Effector memory CD4-positive, alpha-beta T cell (primary cell): ENCODE results near the gene ZBTB20.

ENCODE experiments used
- DNase-seq, 3 donors: peaks; one replicate each; pipeline ENCODE4 v3.0.0-alpha.2; 2020
- H3K27ac ChIP-seq: 2 replicates; pipeline ENCODE4 v1.7.0; 2013; ENCODE audit warnings: mild to moderate bottlenecking, low read length, moderate library complexity; ENCODE audit not compliant: insufficient read depth, poor library complexity, severe bottlenecking
- H3K27me3 ChIP-seq: replicated peaks from 2 replicates; pipeline ENCODE4 v1.7.0; 2013; ENCODE audit warnings: mild to moderate bottlenecking, low read length; ENCODE audit not compliant: insufficient read depth, control insufficient read depth, poor library complexity, severe bottlenecking
- H3K36me3 ChIP-seq: 2 replicates; pipeline ENCODE4 v1.7.0; 2013; ENCODE audit warnings: mild to moderate bottlenecking, low read length, moderate library complexity; ENCODE audit not compliant: control insufficient read depth, insufficient read depth
- H3K4me1 ChIP-seq: 2 replicates; pipeline ENCODE4 v1.7.0; 2013; ENCODE audit warnings: low read length, mild to moderate bottlenecking; ENCODE audit not compliant: control insufficient read depth, insufficient read depth, poor library complexity, severe bottlenecking
- H3K4me3 ChIP-seq: 2 replicates; pipeline ENCODE4 v1.7.0; 2013; ENCODE audit warnings: low read length, low read depth, mild to moderate bottlenecking; ENCODE audit not compliant: insufficient read depth, poor library complexity, severe bottlenecking
- H3K9me3 ChIP-seq: 2 replicates; pipeline ENCODE4 v1.7.0; 2013; ENCODE audit warnings: mild to moderate bottlenecking, low read length, moderate library complexity; ENCODE audit not compliant: control insufficient read depth

Gene ZBTB20

DNA sequence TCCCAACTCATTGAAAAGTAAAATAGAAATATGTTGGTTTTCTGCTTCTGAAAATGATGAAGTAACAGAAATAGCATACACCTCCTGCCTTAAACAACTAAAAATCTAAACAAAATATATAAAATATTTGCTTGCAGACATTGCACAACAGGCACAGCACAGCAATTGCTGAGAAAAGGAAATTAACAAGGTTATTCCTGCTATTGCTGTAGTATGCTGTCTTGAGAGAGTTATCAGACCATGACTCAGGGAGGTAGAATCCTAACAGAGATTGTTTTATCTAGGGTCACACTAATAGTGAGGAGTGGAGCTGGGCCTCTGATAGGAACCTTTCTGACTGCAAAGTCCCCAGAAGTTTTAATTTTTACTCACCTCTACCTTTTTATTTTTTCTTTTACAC, 72.6 kb downstream of the ZBTB20 start:
- Histone ChIP-seq H3K4me3 (no peak overlapping the region), H3K27me3 (no peaks in the 10 kb centered on the region), H3K9me3 (no peaks in the 10 kb centered on the region), H3K4me1 (no peaks in the 10 kb centered on the region), H3K36me3 (peaks cover 14% of the 10 kb centered on the region), H3K27ac (no peak overlapping the region)
- no peak for DNase-seq

DNA sequence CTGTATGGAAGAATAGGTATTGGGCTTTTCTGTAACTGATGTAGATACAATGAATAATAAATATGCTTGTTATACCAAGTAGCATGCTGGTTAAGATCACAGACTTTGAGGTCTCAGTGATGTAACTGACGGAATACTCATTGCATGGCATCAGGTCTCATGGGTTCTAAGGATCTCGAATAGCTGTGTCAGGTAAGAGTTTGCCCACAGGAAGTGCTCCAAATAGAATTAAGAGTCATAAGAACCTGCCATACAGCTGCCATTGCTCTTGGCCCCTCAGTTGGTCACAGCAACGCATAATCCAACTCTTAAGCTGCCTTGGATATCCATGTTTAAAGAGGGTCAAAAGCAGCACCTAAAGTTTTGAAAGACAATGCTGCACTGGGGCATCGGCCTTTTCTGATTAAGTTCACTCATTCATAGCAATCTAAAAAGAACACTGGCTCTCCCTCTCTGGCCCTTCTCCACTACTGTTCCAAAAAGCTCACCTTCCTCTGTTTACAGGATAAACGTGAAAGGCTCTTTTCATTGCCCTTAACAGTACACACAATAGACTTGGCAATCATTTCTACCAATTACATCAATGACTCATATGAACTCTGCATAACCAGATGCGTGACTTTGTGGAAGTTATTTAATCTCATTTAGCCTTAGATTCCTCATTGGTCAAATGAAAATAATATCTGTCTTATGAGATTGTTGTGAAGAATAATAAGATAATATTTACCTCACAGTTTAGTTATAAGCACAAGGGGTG, 74.6 kb downstream of the ZBTB20 start:
- Histone ChIP-seq H3K4me3 (no peak overlapping the region), H3K36me3 (peaks cover 18% of the 10 kb centered on the region), H3K9me3 (no peaks in the 10 kb centered on the region), H3K27me3 (no peaks in the 10 kb centered on the region), H3K4me1 (no peaks in the 10 kb centered on the region), H3K27ac (no peak overlapping the region)
- no peak for DNase-seq

DNA sequence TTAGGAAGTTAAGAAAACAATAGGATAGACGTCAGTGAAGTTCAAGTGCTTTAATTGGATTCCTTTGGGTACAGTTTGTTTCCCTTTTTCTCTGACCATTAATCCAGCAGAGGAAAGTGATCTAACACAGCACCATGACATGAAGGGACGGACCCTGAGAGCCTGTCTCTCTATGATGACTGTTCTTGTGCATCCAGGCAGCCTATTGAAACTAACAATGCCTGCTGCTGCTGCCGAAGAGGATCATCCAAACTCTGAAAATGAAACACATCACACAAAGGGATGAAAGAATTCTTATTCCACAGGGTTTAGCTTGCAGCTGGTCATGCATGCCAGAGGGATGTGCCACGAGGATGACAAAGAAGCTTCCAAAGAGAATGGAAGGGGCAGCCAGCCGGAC, 75.5 kb downstream of the ZBTB20 start:
- DNase-seq, result no peak
- H3K27ac ChIP-seq, result no peak overlapping the region
- no peak overlapping the region for H3K4me3 ChIP-seq

GRCh38 chr3:115071166-115071565, 75.9 kb downstream of the ZBTB20 start:
- H3K27me3 ChIP-seq, result no peaks in the 10 kb centered on the region
- no peaks in the 10 kb centered on the region for H3K4me1 ChIP-seq
- peaks cover 13% of the 10 kb centered on the region for H3K36me3 ChIP-seq
- H3K4me3 ChIP-seq, result no peak overlapping the region
- H3K9me3 ChIP-seq, result no peaks in the 10 kb centered on the region
- no peak for DNase-seq
- H3K27ac ChIP-seq, result no peak overlapping the region

More for the DNA sequence above, 75.5 kb downstream of the ZBTB20 start:
- Histone ChIP-seq H3K4me1 (no peaks in the 10 kb centered on the region), H3K36me3 (peaks cover 13% of the 10 kb centered on the region), H3K9me3 (no peaks in the 10 kb centered on the region), H3K27me3 (no peaks in the 10 kb centered on the region)

- DNase-seq, result no peak
- Histone ChIP-seq H3K27ac (no peak overlapping the region), H3K4me1 (no peaks in the 10 kb centered on the region), H3K27me3 (no peaks in the 10 kb centered on the region), H3K36me3 (peaks cover 10% of the 10 kb centered on the region), H3K4me3 (no peak overlapping the region), H3K9me3 (no peaks in the 10 kb centered on the region)
Measured at GRCh38 chr3:115068799-115069198, 78.3 kb downstream of the ZBTB20 start.

GRCh38 chr3:115062412-115062956, 84.6 kb downstream of the ZBTB20 start:
- no peak for DNase-seq
- Histone ChIP-seq H3K4me3 (no peak overlapping the region), H3K9me3 (no peaks in the 10 kb centered on the region), H3K27ac (no peak overlapping the region), H3K4me1 (no peaks in the 10 kb centered on the region), H3K27me3 (no peaks in the 10 kb centered on the region), H3K36me3 (no peaks in the 10 kb centered on the region)

- Histone ChIP-seq H3K4me3 (no peak overlapping the region), H3K36me3 (no peaks in the 10 kb centered on the region), H3K27ac (no peak overlapping the region), H3K27me3 (no peaks in the 10 kb centered on the region), H3K9me3 (no peaks in the 10 kb centered on the region), H3K4me1 (no peaks in the 10 kb centered on the region)
- DNase-seq, result no peak
Measured at GRCh38 chr3:115062009-115062408, 85.1 kb downstream of the ZBTB20 start.

- H3K4me3 ChIP-seq, result no peak overlapping the region
- H3K36me3 ChIP-seq, result no peaks in the 10 kb centered on the region
- H3K27me3 ChIP-seq, result no peaks in the 10 kb centered on the region
- no peak for DNase-seq
- no peaks in the 10 kb centered on the region for H3K9me3 ChIP-seq
- no peaks in the 10 kb centered on the region for H3K4me1 ChIP-seq
- H3K27ac ChIP-seq, result no peak overlapping the region
Measured at GRCh38 chr3:115052906-115053305, 94.2 kb downstream of the ZBTB20 start.

GRCh38 chr3:115042351-115042750, 104.7 kb downstream of the ZBTB20 start:
- Histone ChIP-seq H3K27me3 (no peaks in the 10 kb centered on the region), H3K4me1 (no peaks in the 10 kb centered on the region), H3K27ac (no peak overlapping the region), H3K9me3 (no peaks in the 10 kb centered on the region), H3K4me3 (no peak overlapping the region), H3K36me3 (no peaks in the 10 kb centered on the region)
- no peak for DNase-seq

GRCh38 chr3:115040673-115041286, 106.3 kb downstream of the ZBTB20 start:
- Histone ChIP-seq H3K27me3 (no peaks in the 10 kb centered on the region), H3K27ac (no peak overlapping the region), H3K4me1 (no peaks in the 10 kb centered on the region), H3K36me3 (no peaks in the 10 kb centered on the region), H3K4me3 (no peak overlapping the region), H3K9me3 (no peaks in the 10 kb centered on the region)
- DNase-seq, result peak in 1 of 3 donors; percentile 18
